Stimulated activated naive CD8-positive, alpha-beta T cell treated with anti-CD3 and anti-CD28 coated beads, Interleukin-15, amount 100 ng/mL, for 72 hours (primary cell): ENCODE data around the gene MYBPH.
A peak's percentile ranks its signal among the peaks of the same experiment; 100 is the strongest.

Source experiments
- ATAC-seq: fragments of 150-1000 bp; cut with Tn5 transposase; 2 replicates; pipeline ENCODE4 v1.10.0; 2021; ENCODE audit warnings: mild to moderate bottlenecking, moderate library complexity
- DNase-seq, 2 donors: peaks; one replicate each; pipeline ENCODE4 v3.0.0; 2021 to 2022
- H3K27ac Mint-ChIP-seq, 2 donors: one replicate each; pipeline ENCODE4 v1.8.0; 2022; ENCODE audit warnings: mild to moderate bottlenecking in 2 of 2, mixed read lengths in 2 of 2, moderate library complexity in 2 of 2
- H3K27me3 Mint-ChIP-seq: one replicate; pipeline ENCODE4 v1.8.0; 2022; ENCODE audit warnings: mixed read lengths
- H3K4me1 Mint-ChIP-seq: one replicate; pipeline ENCODE4 v1.8.0; 2022; ENCODE audit warnings: mild to moderate bottlenecking, mixed read lengths
- H3K4me3 Mint-ChIP-seq, 2 donors: one replicate each; pipeline ENCODE4 v1.8.0; 2022; ENCODE audit warnings: mild to moderate bottlenecking in 2 of 2, mixed read lengths in 2 of 2, moderate library complexity in 1 of 2
- H3K9me3 Mint-ChIP-seq, 2 donors: one replicate each; pipeline ENCODE4 v1.8.0; 2022; ENCODE audit warnings: mixed read lengths in 2 of 2

MYBPH gene

GRCh38 chr1:203177036-203177405, 1.4 kb upstream of the MYBPH start:
- ATAC-seq = no peak
- H3K27me3 Mint-ChIP-seq = no peaks in the 10 kb centered on the region
- no peak overlapping the region for H3K27ac Mint-ChIP-seq
- DNase-seq = no peak
- H3K9me3 Mint-ChIP-seq = no peaks in the 10 kb centered on the region
- H3K4me1 Mint-ChIP-seq = no peaks in the 10 kb centered on the region
- H3K4me3 Mint-ChIP-seq = no peak overlapping the region

- DNase-seq = no peak
These were observed 828 bp upstream of the MYBPH start for GRCh38 chr1:203176273-203177035.

GRCh38 chr1:203175827-203176241, 208 bp upstream of the MYBPH start:
- Mint-ChIP-seq H3K4me1 (no peaks in the 10 kb centered on the region), H3K9me3 (no peaks in the 10 kb centered on the region), H3K27me3 (no peaks in the 10 kb centered on the region), H3K4me3 (no peak overlapping the region), H3K27ac (no peak overlapping the region)
- ATAC-seq = peak; percentile 11
- DNase-seq = no peak

More at GRCh38 chr1:203176273-203177035, 828 bp upstream of the MYBPH start:
- Mint-ChIP-seq H3K4me1 (no peaks in the 10 kb centered on the region), H3K4me3 (no peak overlapping the region), H3K27me3 (no peaks in the 10 kb centered on the region), H3K9me3 (no peaks in the 10 kb centered on the region), H3K27ac (no peak overlapping the region)
- ATAC-seq = no peak

- Mint-ChIP-seq H3K4me1 (no peaks in the 10 kb centered on the region), H3K27ac (no peak overlapping the region), H3K9me3 (no peaks in the 10 kb centered on the region), H3K27me3 (no peaks in the 10 kb centered on the region), H3K4me3 (no peak overlapping the region)
- DNase-seq = no peak
- no peak for ATAC-seq
These were observed 1.2 kb downstream of the MYBPH start for GRCh38 chr1:203174324-203174985.

GRCh38 chr1:203173566-203173965, 2.1 kb downstream of the MYBPH start:
- ATAC-seq = no peak
- Mint-ChIP-seq H3K4me1 (no peaks in the 10 kb centered on the region), H3K9me3 (no peaks in the 10 kb centered on the region), H3K27me3 (no peaks in the 10 kb centered on the region), H3K4me3 (no peak overlapping the region), H3K27ac (peak overlapping the region in 1 of 2 donors; percentile 61)
- DNase-seq = no peak

GRCh38 chr1:203173011-203173555, 2.5 kb downstream of the MYBPH start:
- Mint-ChIP-seq H3K27me3 (no peaks in the 10 kb centered on the region), H3K4me3 (no peak overlapping the region), H3K4me1 (no peaks in the 10 kb centered on the region), H3K27ac (peak overlapping the region in 1 of 2 donors; percentile 61), H3K9me3 (no peaks in the 10 kb centered on the region)
- no peak for ATAC-seq
- DNase-seq = no peak

GRCh38 chr1:203172184-203173010, 3.2 kb downstream of the MYBPH start:
- no peaks in the 10 kb centered on the region for H3K9me3 Mint-ChIP-seq
- DNase-seq (peak; percentile 40 to 41), ATAC-seq (peak; percentile 43)
- H3K27me3 Mint-ChIP-seq = no peaks in the 10 kb centered on the region
- H3K4me3 Mint-ChIP-seq = no peak overlapping the region
- peaks cover 2% of the 10 kb centered on the region for H3K4me1 Mint-ChIP-seq
- peak overlapping the region; percentile 37 to 40 for H3K27ac Mint-ChIP-seq

- H3K4me3 Mint-ChIP-seq = no peak overlapping the region
These were observed 4.1 kb downstream of the MYBPH start for GRCh38 chr1:203171341-203172183.

GRCh38 chr1:203170625-203171330, 4.8 kb downstream of the MYBPH start:
- Mint-ChIP-seq H3K4me3 (no peak overlapping the region), H3K4me1 (peaks cover 11% of the 10 kb centered on the region), H3K27ac (no peak overlapping the region), H3K27me3 (no peaks in the 10 kb centered on the region), H3K9me3 (no peaks in the 10 kb centered on the region)
- DNase-seq (no peak), ATAC-seq (no peak)

More at GRCh38 chr1:203171341-203172183, 4.1 kb downstream of the MYBPH start:
- Mint-ChIP-seq H3K4me1 (peaks cover 9% of the 10 kb centered on the region), H3K9me3 (no peaks in the 10 kb centered on the region), H3K27ac (no peak overlapping the region), H3K27me3 (no peaks in the 10 kb centered on the region)
- no peak for DNase-seq
- ATAC-seq = no peak

- no peak for DNase-seq
- ATAC-seq = no peak
- H3K4me1 Mint-ChIP-seq = peaks cover 11% of the 10 kb centered on the region
- no peaks in the 10 kb centered on the region for H3K9me3 Mint-ChIP-seq
- no peak overlapping the region for H3K27ac Mint-ChIP-seq
- no peaks in the 10 kb centered on the region for H3K27me3 Mint-ChIP-seq
- no peak overlapping the region for H3K4me3 Mint-ChIP-seq
These were observed 5.7 kb downstream of the MYBPH start for GRCh38 chr1:203169770-203170520.

GRCh38 chr1:203168991-203169390, 6.6 kb downstream of the MYBPH start:
- ATAC-seq (no peak), DNase-seq (no peak)
- no peaks in the 10 kb centered on the region for H3K9me3 Mint-ChIP-seq
- H3K4me1 Mint-ChIP-seq = peaks cover 11% of the 10 kb centered on the region
- peak overlapping the region; percentile 4 to 37 for H3K27ac Mint-ChIP-seq
- H3K4me3 Mint-ChIP-seq = no peak overlapping the region
- no peaks in the 10 kb centered on the region for H3K27me3 Mint-ChIP-seq

- ATAC-seq (no peak), DNase-seq (no peak)
- H3K4me3 Mint-ChIP-seq = no peak overlapping the region
- H3K27me3 Mint-ChIP-seq = peaks cover 3% of the 10 kb centered on the region
- H3K9me3 Mint-ChIP-seq = no peaks in the 10 kb centered on the region
- H3K27ac Mint-ChIP-seq = no peak overlapping the region
- H3K4me1 Mint-ChIP-seq = peaks cover 11% of the 10 kb centered on the region
These were observed 7.3 kb downstream of the MYBPH start for GRCh38 chr1:203168256-203168786.

- Mint-ChIP-seq H3K27ac (no peak overlapping the region), H3K4me1 (peaks cover 11% of the 10 kb centered on the region), H3K9me3 (no peaks in the 10 kb centered on the region), H3K27me3 (peaks cover 7% of the 10 kb centered on the region), H3K4me3 (no peak overlapping the region)
- DNase-seq (no peak), ATAC-seq (no peak)
These were observed 7.8 kb downstream of the MYBPH start for GRCh38 chr1:203167913-203168200.
